Endothelial cell (in vitro differentiated cells): ENCODE results near the gene TBC1D5. TPM values are rescaled to one million over a fixed set of nuclear protein-coding genes. Genes with fewer than 3 reads are reported as not detected.

Experiments
- DNase-seq: peaks from one replicate; pipeline ENCODE4 v3.0.0; 2021; ENCODE audit warnings: low spot score
- H3K27ac Mint-ChIP-seq: one replicate; pipeline ENCODE4 v1.8.0; 2021; ENCODE audit warnings: mixed read lengths, inconsistent platforms; ENCODE audit not compliant: unreplicated experiment
- H3K27me3 Mint-ChIP-seq: one replicate; pipeline ENCODE4 v1.8.0; 2021; ENCODE audit warnings: mild to moderate bottlenecking, moderate library complexity, mixed read lengths, inconsistent platforms; ENCODE audit not compliant: unreplicated experiment
- H3K36me3 Mint-ChIP-seq: one replicate; pipeline ENCODE4 v1.8.0; 2021; ENCODE audit warnings: mild to moderate bottlenecking, low read depth, mixed read lengths, inconsistent platforms; ENCODE audit not compliant: unreplicated experiment
- H3K4me1 Mint-ChIP-seq: one replicate; pipeline ENCODE4 v1.8.0; 2021; ENCODE audit warnings: mild to moderate bottlenecking, mixed read lengths, inconsistent platforms; ENCODE audit not compliant: unreplicated experiment
- H3K4me3 Mint-ChIP-seq: one replicate; pipeline ENCODE4 v1.8.0; 2021; ENCODE audit warnings: mild to moderate bottlenecking, mixed read lengths, inconsistent platforms; ENCODE audit not compliant: unreplicated experiment
- H3K9me3 Mint-ChIP-seq: one replicate; pipeline ENCODE4 v1.8.0; 2021; ENCODE audit warnings: mixed read lengths, inconsistent platforms; ENCODE audit not compliant: unreplicated experiment
- CTCF ChIP-seq: fragments of 200-600 bp; sonication (generic); IDR thresholded peaks from one replicate; pipeline ENCODE4 v1.5.0; 2021; ENCODE audit warnings: antibody characterized with exemption; ENCODE audit not compliant: unreplicated experiment
- total RNA-seq: library from RNA; stranded (reverse); fragmentation: NEBNext Ultra II Directional; extraction: Animal tissue kit (Norgen Biotek cat#: 25700); gene quantifications from one replicate; pipeline ENCODE4 v1.2.1, GENCODE V29; 2021; ENCODE audit not compliant: unreplicated experiment

The TBC1D5 gene
- total RNA-seq, 1 donor from 2014 or later, result 48.2 TPM

- Mint-ChIP-seq H3K9me3 (no peaks in the 10 kb centered on the region), H3K36me3 (peaks cover 6% of the 10 kb centered on the region), H3K4me1 (no peaks in the 10 kb centered on the region), H3K4me3 (no peak overlapping the region), H3K27me3 (peaks cover 6% of the 10 kb centered on the region), H3K27ac (no peak overlapping the region)
- DNase-seq, result no peak
- TF ChIP-seq CTCF, result no peak
Observed at GRCh38 chr3:17115186-17115585, 627.2 kb downstream of the TBC1D5 start.

GRCh38 chr3:17111586-17111985, 630.8 kb downstream of the TBC1D5 start:
- Mint-ChIP-seq H3K36me3 (no peaks in the 10 kb centered on the region), H3K4me1 (no peaks in the 10 kb centered on the region), H3K4me3 (no peak overlapping the region), H3K27me3 (no peaks in the 10 kb centered on the region), H3K27ac (no peak overlapping the region), H3K9me3 (no peaks in the 10 kb centered on the region)
- no peak for TF ChIP-seq CTCF
- no peak for DNase-seq

- H3K27me3 Mint-ChIP-seq, result no peaks in the 10 kb centered on the region
- DNase-seq, result no peak
- no peak overlapping the region for H3K27ac Mint-ChIP-seq
- no peaks in the 10 kb centered on the region for H3K9me3 Mint-ChIP-seq
- H3K4me3 Mint-ChIP-seq, result no peak overlapping the region
- H3K4me1 Mint-ChIP-seq, result no peaks in the 10 kb centered on the region
- H3K36me3 Mint-ChIP-seq, result no peaks in the 10 kb centered on the region
- TF ChIP-seq CTCF, result no peak
Observed at GRCh38 chr3:17110660-17111396, 631.6 kb downstream of the TBC1D5 start.
